GM03348 (cell line): Measurements from ENCODE around the gene GRK4.

Source experiments
- DNase-seq: peaks from one replicate; pipeline ENCODE4 v3.0.0; 2012; ENCODE audit warnings: low spot score

The GRK4 gene

DNA sequence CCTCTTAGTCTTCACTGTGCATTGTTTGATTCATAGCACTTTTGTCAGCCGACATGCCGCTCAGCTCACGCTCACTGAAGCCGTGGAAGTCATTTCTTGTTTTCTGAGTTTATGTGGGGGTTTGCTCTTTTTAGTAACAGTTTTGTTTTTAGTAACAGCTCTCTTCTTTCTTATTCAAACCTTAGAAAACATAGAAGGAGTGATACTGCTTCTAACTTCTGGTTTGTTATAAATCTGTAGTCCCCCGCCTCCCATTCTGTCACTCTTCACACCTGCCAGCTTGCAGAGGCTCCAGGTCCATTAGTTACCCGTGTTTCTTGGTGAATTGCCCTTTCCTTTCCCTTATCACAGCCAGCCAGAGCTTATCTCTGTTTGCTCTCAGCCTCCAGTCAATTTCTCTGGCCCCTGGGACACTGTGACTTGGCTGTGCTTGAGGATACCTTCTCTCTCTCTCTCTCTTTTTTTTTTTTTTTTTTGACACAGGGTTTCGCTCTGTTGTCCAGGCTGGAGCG lies 50.5 kb downstream of the GRK4 start:
- DNase-seq, result no peak

DNA sequence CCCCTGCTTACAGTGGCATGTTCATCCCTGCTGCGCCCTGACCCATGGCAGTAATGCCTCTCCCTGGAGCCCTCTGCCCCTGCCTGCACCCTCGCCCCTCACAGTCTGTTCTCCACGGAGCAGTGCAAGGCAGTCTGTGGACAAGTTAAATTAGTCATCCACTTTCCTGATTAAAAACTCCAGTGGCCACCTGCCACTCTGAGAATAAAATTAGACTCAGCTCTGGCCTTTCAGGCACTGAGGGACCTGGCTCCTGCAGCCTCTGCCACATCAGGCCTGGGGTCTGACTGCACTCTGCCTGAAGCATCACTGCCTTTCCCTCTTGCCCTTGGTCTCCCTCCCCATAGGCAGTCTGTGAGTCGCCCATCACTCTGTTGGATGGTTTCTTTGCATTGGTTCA lies 53.6 kb downstream of the GRK4 start:
- DNase-seq, result no peak

DNA sequence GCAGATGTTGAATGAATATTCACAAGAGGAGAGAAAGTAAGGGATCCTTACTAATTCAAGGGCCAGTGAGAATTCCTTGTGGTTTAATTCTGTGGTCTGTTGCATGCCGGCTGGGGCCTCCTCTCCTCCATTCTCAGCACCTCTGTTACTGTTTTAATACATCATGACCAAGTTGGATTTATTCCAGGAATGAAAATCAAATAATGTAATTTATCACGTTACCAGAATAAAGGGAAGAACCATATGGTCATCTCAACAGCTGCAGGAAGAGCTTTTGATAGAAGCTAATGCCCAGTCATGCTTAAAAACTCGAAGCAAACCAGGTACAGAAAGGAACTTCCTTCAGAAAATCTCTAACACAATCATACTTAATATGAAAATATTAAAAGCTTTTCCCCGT lies 54.1 kb downstream of the GRK4 start:
- no peak for DNase-seq

DNA sequence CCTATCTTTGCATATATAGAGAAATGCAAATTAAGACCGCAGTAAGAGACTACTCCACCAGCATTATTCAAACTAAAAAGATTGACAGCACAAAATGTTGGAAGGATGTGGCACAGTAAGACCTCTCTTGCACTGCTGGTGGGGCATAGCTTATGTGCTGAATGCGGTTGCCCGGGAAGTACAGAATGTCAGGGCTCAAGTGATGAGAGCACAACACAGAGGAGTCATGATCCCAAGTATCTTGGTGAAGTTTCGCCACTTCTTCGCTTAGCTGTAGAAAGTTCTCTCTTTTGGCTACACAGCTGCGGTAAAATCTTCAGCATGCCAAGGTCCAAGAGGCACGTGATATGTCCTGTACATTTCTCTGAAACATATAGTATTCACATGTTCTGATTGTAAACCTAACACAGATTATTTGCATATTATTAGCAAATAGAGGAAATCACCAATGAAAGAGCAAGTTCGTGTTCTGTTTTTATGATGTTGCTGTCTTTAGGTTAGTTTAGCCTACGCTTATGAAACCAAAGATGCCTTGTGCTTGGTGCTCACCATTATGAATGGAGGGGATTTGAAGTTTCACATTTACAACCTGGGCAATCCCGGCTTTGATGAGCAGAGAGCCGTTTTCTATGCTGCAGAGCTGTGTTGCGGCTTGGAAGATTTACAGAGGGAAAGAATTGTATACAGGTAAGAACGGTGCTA lies 55.9 kb downstream of the GRK4 start:
- no peak for DNase-seq

DNA sequence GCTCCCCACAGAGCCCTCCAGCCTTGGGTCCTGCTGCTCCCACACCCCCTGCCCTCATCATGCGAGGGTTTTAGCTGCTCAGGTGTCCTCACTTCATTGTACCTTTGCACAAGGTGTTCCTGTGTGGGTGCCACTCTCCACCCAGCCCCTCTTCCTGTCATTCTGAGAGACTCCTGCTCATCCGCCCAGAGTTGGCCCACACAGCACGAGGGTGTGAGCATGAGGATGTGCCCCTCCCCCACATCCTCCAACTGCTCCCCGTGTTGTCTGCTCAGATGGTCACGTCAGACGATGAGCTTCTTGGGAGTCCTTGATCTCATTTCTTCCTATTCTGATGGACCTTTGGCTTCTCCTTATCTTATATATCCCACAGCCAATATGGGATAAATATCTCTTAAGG lies 57.8 kb downstream of the GRK4 start:
- DNase-seq, result no peak

DNA sequence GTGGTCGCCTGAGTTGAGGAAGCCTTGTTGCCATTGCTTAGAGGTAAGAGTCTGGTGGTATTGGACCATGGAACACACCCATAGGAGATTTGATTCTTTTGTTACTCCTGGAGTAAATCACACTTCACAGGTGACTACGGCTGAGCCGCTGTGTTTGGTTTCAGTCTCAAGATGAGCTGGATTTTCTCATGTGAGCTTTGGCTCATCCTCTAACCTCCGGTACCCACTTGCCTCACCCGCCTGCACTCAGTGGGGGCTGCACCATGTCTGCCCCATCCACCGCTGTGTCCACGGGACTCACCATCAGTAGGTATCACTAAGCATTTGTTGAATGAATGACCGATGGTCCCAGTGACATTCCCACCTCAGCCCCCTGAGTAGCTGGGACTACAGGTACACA lies 58.3 kb downstream of the GRK4 start:
- DNase-seq, result no peak

DNA sequence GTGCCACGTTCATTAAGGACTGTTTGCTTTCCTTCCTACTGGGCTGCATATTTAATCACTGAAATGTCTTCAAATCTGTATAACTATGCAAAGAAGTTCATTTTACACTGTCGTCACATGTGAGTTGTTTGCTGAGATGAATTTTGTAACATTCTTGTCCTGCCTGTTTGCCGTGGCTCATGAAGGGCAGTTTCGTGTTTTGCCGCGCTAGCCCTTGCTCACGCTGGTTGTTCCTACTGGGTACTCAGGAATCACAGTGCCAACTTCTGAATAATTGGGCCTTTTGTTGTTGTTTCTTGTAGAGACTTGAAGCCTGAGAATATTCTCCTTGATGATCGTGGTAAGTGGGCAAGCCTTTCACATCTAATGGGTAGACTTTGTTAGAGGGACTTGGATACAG lies 58.7 kb downstream of the GRK4 start:
- no peak for DNase-seq

DNA sequence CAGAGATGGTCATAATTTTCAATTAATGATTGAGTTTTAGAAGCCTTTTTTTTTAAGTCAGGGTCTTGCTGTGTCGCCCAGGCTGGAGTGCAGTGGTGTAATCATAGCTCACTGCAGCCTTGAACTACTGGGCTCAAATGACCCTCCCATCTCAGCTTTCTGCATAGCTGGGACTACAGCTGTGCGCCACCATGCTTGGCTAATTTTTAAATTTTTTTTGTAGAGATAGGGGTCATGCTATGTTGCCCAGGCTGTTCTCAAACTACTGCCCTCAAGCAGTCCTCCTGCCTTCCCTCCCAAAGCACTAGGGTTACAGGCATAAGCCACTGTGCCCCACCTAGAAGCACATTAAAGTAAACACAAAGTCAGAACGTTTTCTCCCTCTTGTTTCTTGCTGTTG lies 59.3 kb downstream of the GRK4 start:
- DNase-seq, result no peak

DNA sequence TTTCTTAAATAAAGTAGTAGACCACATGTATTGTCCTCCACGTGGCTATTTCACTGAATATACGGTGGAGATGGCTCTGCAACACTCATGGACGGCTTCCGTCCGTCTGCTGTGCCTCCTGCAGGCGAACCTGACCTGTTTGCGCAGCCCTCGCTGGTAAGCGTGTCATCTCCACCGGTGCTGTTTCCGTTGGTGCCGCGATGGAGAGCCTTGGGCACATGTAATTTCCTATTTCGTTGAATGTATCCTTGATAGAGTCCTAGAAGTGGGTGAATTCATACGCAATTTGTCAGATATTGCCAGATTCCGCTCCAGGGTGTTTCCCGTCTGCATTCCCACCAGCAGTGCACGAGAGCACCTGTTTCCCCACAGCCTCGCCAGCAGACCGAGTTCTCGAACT lies 62.5 kb downstream of the GRK4 start:
- no peak for DNase-seq

DNA sequence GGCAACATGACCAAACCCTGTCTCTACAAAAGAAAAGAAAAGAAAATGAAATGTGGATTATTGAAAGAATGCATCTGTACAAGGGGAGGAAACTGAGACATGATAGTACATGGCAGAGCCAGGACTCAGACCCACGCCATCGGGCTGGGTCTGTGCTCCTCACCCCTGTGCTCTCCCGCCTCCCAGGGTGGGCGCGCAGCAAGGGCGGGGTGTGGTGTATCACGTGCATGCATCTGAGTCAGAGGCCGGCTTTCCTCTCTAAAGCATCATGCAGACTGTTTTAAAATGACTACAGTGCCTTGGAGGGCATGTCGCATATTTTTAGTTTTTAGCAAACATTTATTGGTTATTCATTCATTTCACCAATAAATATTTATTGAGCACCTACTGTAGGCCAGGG lies 63.2 kb downstream of the GRK4 start:
- no peak for DNase-seq

DNA sequence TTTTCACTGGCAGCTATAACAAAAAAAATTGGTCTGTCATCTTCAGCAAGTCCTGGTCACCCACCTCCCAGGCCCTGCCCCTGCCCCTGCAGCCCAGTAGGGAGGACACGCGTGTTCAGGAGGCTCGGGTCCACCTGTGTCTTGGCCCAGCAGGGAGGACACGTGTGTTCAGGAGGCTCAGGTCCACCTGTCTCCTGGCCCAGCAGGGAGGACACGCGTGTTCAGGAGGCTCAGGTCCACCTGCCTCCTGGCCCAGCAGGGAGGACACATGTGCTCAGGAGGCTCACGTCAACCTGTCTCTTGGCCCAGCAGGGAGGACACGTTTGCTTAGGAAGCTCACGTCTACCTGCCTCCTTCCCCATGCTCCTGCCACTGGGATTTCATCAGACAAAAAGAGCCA lies 66.1 kb downstream of the GRK4 start:
- DNase-seq, result no peak

DNA sequence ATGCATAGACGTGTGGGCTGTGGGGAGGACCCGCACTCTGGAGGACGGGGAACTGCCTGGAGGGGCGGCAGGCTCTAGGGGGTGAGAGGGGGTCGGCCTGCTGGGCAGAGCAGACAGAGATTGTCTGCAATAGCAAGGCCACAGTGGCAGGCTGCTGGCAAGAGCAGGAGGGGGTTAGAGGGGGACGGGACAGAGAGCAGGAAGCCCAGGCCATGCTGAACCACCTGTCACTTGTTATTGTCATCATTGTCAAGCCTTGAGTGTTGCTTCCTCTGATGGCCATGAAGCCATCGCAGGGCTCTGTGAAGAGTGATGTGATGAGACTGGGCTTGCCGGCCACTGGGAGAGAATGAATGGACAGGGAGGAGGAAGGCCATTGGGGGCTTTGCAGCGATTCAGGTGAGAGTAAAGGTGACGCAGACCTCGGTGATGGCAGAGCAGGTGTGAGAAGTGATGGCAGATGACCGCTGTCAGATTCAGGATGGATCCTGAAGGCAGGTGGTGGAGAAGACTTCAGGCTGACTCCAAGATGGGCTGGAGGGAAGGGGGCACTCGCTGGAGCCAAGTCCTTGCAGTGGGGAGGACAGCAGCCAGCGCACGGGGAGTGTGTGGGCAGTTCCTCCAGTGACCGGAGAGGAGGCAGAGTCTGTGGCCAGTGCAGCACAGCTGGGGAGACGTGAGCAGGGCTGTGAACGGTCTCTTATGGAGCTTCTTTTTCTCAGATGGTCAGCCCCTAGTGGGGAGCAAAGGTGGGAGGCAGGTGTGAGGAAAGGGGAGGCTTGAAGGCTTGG lies 67.4 kb downstream of the GRK4 start:
- no peak for DNase-seq

DNA sequence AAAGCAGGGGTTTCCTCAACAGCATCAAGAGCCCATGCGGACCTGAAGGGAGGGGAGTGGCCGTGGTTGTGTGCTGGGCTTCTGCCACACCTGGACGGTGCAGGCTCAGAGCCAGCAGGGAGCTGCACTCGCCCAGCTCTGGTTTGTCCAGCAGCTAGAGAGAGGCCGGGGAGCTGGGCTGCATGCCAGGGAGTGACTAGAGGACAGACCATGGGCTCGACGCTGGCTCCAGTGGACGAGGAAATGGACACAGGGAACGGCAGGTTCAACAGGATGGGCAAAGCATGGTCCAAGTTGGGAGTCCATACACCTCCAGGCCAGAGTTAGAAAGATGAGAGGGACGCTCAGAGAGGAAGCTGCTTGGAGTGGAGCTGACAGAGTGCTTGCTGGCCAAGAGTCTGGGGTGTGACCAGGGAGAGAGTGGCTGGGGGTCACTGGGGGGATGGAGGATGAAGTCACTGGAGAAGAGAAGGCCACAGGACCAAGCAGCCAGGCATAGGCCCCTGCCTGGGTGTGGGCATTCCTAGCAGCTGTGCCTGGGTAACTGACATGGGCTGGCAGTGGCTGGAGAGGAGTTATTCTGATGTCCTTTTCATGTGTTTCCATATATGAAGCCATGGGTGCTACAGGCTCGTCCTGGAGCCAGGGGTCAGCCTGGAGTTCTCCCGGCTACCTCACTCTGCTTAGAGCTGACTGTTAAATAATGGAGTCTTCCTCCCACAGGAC lies 68.1 kb downstream of the GRK4 start:
- DNase-seq, result no peak

DNA sequence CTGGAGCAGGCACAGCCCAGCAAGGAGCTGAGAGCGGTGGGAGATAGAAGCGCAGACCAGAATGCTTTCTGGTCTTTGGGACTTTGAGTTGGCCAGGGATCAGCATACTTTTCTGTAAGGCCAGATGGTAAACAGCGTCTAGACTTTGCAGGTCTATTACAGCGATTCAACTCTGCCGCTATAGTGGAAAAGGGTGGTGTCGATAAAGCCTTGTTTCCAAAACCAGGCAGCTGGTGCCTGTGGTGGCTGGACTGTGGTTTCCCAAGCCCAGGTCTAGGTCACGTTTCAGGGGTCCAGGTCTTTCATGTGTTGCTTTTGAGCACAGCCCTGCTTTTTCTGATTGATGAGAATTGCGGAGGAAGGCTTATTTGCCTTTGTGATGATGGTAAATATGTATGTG lies 70.9 kb downstream of the GRK4 start:
- DNase-seq, result no peak

DNA sequence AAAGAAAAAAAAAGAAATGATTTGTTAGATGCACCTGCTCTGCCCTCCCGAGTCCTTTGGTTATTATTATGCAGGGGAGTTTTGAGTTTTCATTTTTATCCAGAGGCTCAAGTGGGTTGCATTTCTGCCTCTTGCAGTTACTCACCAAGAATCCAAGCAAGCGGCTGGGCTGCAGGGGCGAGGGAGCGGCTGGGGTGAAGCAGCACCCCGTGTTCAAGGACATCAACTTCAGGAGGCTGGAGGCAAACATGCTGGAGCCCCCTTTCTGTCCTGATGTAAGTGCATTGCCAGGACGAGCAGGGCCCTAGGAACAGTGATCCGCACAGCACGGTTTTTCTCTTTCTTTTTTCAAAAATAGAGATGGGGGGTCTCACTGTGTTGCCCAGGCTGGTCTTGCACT lies 71.9 kb downstream of the GRK4 start:
- no peak for DNase-seq

DNA sequence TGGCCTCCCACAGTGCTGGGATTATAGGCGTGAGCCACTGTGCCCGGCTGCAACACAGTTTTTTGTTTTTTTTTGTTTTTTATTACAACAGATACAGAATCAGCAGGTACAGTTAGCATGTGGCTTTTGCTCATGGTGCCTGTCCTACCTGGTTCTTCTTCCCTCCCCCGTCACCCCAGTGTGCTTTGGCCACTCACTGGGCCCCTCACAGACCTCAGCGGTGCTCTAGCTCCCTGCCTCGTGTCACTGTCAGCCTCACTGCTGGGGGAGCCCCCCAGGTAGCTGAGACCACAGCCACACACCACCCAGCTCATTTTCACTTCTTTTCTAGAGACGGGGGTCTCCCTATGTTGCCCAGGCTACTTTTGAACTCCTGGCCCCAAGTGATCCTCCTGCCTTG lies 72.3 kb downstream of the GRK4 start:
- no peak for DNase-seq

DNA sequence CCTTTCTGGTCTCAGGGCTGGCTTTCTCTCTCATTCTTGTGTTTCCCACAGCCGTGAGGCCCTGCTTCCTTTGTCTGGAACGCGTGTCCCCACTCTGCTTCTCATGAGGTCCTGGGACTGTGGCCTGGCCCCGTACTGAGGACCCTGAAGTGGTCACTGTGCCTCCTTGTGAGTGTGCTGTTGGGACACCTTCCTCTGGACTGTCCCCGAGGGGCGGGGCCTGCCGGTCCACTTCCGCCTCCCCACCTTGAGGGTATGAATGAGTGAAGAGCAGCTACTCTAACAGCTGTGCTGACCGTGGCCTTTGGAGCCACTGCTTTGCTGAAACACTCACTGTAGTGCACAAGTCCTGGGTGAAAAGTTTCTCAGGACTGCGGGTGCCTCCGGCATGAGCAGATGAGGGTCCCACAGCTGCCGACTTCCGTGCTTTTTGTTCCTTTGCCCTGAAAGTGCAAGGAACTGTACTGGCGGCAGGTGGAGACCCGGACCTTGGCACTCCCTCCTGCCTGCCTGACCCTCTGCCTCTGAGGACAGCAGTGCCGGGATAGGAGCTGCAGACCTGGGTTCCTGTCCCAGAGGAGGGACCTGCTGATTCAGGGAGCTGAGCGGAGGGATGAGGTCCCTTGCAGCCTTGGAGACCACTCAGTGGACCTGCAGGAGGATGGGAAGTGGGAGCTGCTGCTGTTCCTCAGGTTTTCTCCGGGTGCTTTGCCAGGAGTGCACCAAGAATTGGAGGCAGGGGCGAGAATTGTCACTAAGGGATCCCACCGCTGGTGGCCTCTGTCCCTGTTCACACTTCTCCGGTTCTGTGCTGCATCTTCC lies 73.0 kb downstream of the GRK4 start:
- no peak for DNase-seq

DNA sequence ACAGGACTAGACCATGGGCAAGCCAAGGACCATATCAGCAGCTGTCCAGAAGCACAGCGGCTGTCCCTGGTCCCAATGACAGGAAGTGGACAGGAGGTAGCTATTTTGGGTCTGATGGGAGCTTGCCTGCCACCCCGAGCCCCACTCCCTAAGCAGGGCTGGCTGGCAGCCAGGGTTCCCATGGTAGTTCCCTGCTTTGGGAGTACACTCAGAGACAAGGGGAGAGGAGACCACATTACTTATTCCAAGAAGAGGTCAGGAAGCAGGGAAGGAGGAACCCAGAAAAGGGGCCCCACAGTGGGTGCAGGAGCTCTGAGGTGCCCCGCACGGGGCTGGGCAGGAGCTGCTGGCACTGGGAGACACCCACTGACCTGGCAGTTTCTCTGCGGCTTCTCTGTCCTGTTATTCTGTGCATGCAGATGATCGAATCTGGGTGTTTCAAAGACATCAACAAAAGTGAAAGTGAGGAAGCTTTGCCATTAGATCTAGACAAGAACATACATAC lies 74.6 kb downstream of the GRK4 start:
- no peak for DNase-seq

DNA sequence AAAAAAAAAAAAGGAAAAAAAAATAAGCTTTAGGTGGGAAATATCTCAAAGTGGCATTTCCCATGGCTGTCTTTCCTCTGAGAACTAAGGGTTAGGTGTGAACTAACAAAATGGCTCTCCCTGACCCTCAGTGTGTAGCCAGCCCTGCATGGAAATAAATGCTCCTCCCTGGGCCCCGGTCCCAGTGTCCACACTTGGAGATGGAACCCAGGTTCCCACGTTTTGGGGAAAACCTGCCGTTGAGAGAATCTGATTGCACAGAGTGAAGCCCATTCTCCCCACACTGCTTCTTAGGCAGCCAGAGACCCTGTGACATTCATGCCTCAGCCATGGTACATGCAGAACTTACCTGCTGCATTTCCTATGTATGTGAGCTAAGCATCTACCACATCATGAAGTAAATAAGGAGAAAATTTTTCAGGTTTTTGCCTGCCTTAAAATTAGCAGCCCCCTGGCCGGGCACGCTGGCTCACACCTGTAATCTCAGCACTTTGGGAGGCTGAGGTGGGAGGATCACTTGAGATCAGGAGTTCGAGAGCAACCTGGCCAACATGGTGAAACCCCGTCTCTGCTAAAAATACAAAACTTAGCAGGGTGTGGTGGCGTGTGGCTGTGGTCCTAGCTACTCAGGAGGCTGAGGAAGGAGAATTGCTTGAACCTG lies 76.5 kb downstream of the GRK4 start:
- no peak for DNase-seq

DNA sequence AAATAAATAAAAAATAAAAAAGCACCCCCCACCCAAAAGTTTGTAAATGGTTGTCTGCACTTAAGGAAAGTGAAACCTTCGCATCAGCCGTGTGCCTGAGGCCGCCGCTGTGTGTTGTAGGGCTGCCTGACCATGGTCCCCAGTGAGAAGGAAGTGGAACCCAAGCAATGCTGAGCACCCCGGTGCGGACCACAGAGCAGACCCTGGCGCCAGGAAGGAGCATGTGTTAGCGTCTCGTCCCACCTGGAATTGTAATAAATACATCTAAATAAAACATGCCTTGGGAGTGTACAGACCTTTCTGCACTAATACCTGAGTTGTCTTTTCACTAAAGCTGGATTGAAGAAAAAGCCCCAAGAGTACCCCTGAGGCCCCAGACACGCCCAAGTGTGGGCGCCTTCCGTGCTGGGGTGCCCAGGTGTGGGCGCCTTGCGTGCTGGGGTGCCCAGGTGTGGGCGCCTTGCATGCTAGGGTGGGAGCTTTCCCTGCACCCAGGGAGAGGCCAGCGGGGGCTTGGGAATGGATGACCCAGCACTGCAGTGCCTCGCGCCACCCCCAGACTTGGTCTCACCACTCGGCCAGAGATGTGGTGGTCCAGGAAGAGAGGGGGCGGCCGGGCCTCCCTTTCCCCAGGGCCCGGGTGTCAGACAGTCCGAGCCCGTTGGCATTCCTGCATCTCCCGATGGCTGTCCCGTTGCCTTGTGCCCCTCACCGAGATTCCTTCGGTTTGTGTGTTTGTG lies 77.3 kb downstream of the GRK4 start:
- DNase-seq, result no peak
